Lung microvascular endothelial cell (primary cell): ENCODE data around the gene TM2D3. TPM values are rescaled to one million over a fixed set of nuclear protein-coding genes. Genes with fewer than 3 reads are reported as not detected.
"Not testable (repeated sequence)": the region's sequence is repeated elsewhere in the genome, so short reads cannot be mapped to it uniquely, and the experiment has no call there.

Source experiments
- DNase-seq, 2 donors: peaks; one replicate each; pipeline versions ENCODE4 v3.0.0 to v3.0.0-alpha.2; 2010; ENCODE audit warnings: low read depth in 2 of 2
- total RNA-seq: library from RNA; depleted of rRNA; stranded (reverse); fragments of >200 nt; gene quantifications from 2 replicates; pipeline ENCODE4 v1.2.1, GENCODE V29; 2014

TM2D3 gene
- total RNA-seq, 1 donor from 2014 or later = 63.5 TPM

- no peak for DNase-seq
Observed at GRCh38 chr15:101657171-101657570, 5.0 kb upstream of the TM2D3 start.

- not testable (repeated sequence) for DNase-seq
Observed at GRCh38 chr15:101654624-101655337, 2.6 kb upstream of the TM2D3 start.

- no peak for DNase-seq
Observed at GRCh38 chr15:101654171-101654570, 2.0 kb upstream of the TM2D3 start.

- no peak for DNase-seq
Observed at GRCh38 chr15:101652786-101653430, 727 bp upstream of the TM2D3 start.

GRCh38 chr15:101651554-101652097, 555 bp downstream of the TM2D3 start:
- DNase-seq = peak; percentile 61 to 70

GRCh38 chr15:101650145-101650544, 2.0 kb downstream of the TM2D3 start:
- no peak for DNase-seq

GRCh38 chr15:101648356-101648755, 3.8 kb downstream of the TM2D3 start:
- no peak for DNase-seq

- no peak for DNase-seq
Observed at GRCh38 chr15:101647251-101647650, 4.9 kb downstream of the TM2D3 start.

- DNase-seq = no peak
Observed at GRCh38 chr15:101646672-101647071, 5.5 kb downstream of the TM2D3 start.

GRCh38 chr15:101642361-101642760, 9.8 kb downstream of the TM2D3 start:
- peak; percentile 51 to 62 for DNase-seq

GRCh38 chr15:101641894-101642293, 10.3 kb downstream of the TM2D3 start:
- DNase-seq = peak; percentile 83 to 87

GRCh38 chr15:101641129-101641764, 10.9 kb downstream of the TM2D3 start:
- DNase-seq = peak; percentile 81 to 88

GRCh38 chr15:101639667-101640066, 12.5 kb downstream of the TM2D3 start:
- no peak for DNase-seq

GRCh38 chr15:101637919-101638318, 14.3 kb downstream of the TM2D3 start:
- DNase-seq = no peak

GRCh38 chr15:101637516-101637915, 14.7 kb downstream of the TM2D3 start:
- DNase-seq = no peak

- DNase-seq = no peak
Observed at GRCh38 chr15:101637038-101637437, 15.1 kb downstream of the TM2D3 start.

- no peak for DNase-seq
Observed at GRCh38 chr15:101635944-101636727, 16.0 kb downstream of the TM2D3 start.

- no peak for DNase-seq
Observed at GRCh38 chr15:101633356-101633755, 18.8 kb downstream of the TM2D3 start.

GRCh38 chr15:101626729-101627128, 25.5 kb downstream of the TM2D3 start:
- not testable (repeated sequence) for DNase-seq

- DNase-seq = no peak
Observed at GRCh38 chr15:101625980-101626379, 26.2 kb downstream of the TM2D3 start.

GRCh38 chr15:101625184-101625583, 27.0 kb downstream of the TM2D3 start:
- peak in 1 of 2 donors; percentile 44 for DNase-seq
